Left cardiac atrium (tissue), 4 donors: ENCODE measurements around the gene C6orf141. TPM values are rescaled to one million over a fixed set of nuclear protein-coding genes. Genes with fewer than 3 reads are reported as not detected.
"Not testable (repeated sequence)": the region's sequence is repeated elsewhere in the genome, so short reads cannot be mapped to it uniquely, and the experiment has no call there.

Source experiments
- ATAC-seq, 2 donors: fragments of 200-7000 bp; cut with Tn5 transposase; one replicate each; pipeline ENCODE4 v1.9.1; 2020; ENCODE audit warnings: mild to moderate bottlenecking in 2 of 2, moderate library complexity in 2 of 2
- DNase-seq: peaks from one replicate; pipeline ENCODE4 v3.0.0-alpha.2; 2020
- intact Hi-C, 2 donors: fragments of 100-400 bp; cut with DNase I; formaldehyde crosslinking; loops; one replicate each; pipeline versions ENCODE4 v1.14.1 to v1.15.1; 2022 to 2023
- total RNA-seq, 2 donors: library from RNA; stranded (reverse); fragmentation: NEBNext Ultra II Directional; extraction: Animal tissue kit (Norgen Biotek cat#: 25700); gene quantifications; one replicate each; pipeline ENCODE4 v1.2.1, GENCODE V29; 2021
- donor health status: DM: no; HTN: yes; CAD: no.
- donor health status: DM: no; HTN: yes; CAD: no; lungs with severe emphysema.
- donor health status: DM: yes; HTN: yes; CAD: no.
- donor health status: Dilated cardiomyopathy.

The C6orf141 gene
- total RNA-seq, 2 donors from 2014 or later = 0.35 to 1.1 TPM

GRCh38 chr6:49563006-49563886, 12.8 kb downstream of the C6orf141 start:
- ATAC-seq (no peak), DNase-seq (no peak)
- intact Hi-C loops = no loop called here

GRCh38 chr6:49564552-49564951, 14.1 kb downstream of the C6orf141 start:
- ATAC-seq = no peak
- intact Hi-C loops = no loop called here

GRCh38 chr6:49565261-49565660, 14.8 kb downstream of the C6orf141 start:
- no peak for ATAC-seq
- intact Hi-C loops = no loop called here
- no peak for DNase-seq

More at GRCh38 chr6:49564552-49564951, 14.1 kb downstream of the C6orf141 start:
- no peak for DNase-seq

- intact Hi-C loops = no loop called here
- DNase-seq (peak; percentile 27), ATAC-seq (peak in 1 of 2 donors; percentile 38)
Observed at GRCh38 chr6:49565855-49566254, 15.4 kb downstream of the C6orf141 start.

- intact Hi-C loops = no loop called here
- ATAC-seq (no peak), DNase-seq (peak; percentile 23)
Observed at GRCh38 chr6:49570474-49571079, 20.1 kb downstream of the C6orf141 start.

GRCh38 chr6:49576618-49577017, 26.1 kb downstream of the C6orf141 start:
- intact Hi-C loops = no loop called here
- no peak for ATAC-seq

GRCh38 chr6:49579649-49580048, 29.2 kb downstream of the C6orf141 start:
- ATAC-seq (no peak), DNase-seq (no peak)
- intact Hi-C loops = no loop called here

More at GRCh38 chr6:49576618-49577017, 26.1 kb downstream of the C6orf141 start:
- no peak for DNase-seq

GRCh38 chr6:49582529-49582928, 32.1 kb downstream of the C6orf141 start:
- DNase-seq = no peak
- intact Hi-C loops = no loop called here
- ATAC-seq = no peak

GRCh38 chr6:49587262-49587661, 36.8 kb downstream of the C6orf141 start:
- DNase-seq, intact Hi-C loops, ATAC-seq: not testable (repeated sequence)

Other genes starting within 250 kb of the C6orf141 start
- 10 to 100 TPM; 26.7 to 29.7 TPM for gene MMUT, start 87.4 kb upstream of the C6orf141 start, total RNA-seq
- 1 to 10 TPM; 4.7 to 5.9 TPM for gene CENPQ, start 87.3 kb upstream of the C6orf141 start, total RNA-seq
- not detected for gene GLYATL3, start 50.7 kb upstream of the C6orf141 start, total RNA-seq
- gene RHAG, start 86.2 kb downstream of the C6orf141 start, total RNA-seq = under 1 TPM; 0.60 to 0.97 TPM
- not detected for gene CRISP2, start 162.9 kb downstream of the C6orf141 start, total RNA-seq
- not detected for gene CRISP3, start 193.7 kb downstream of the C6orf141 start, total RNA-seq
- gene PGK2, start 236.6 kb downstream of the C6orf141 start, total RNA-seq = not detected